GM19351 (cell line): ENCODE data around the gene AGMO.

Experiments
- ATAC-seq: cut with Tn5 transposase; IDR thresholded peaks from one replicate; pipeline ENCODE4 v1.9.1; 2021; ENCODE audit warnings: mild to moderate bottlenecking, moderate library complexity; ENCODE audit not compliant: unreplicated experiment

The AGMO gene

GRCh38 chr7:15402436-15403136 is 159.2 kb downstream of the AGMO start:
- no peak for ATAC-seq

- ATAC-seq, result no peak
Observed at GRCh38 chr7:15400440-15400839, 161.4 kb downstream of the AGMO start.

GRCh38 chr7:15399441-15399840 is 162.4 kb downstream of the AGMO start:
- no peak for ATAC-seq

- ATAC-seq, result no peak
Observed at GRCh38 chr7:15397922-15398760, 163.7 kb downstream of the AGMO start.

DNA sequence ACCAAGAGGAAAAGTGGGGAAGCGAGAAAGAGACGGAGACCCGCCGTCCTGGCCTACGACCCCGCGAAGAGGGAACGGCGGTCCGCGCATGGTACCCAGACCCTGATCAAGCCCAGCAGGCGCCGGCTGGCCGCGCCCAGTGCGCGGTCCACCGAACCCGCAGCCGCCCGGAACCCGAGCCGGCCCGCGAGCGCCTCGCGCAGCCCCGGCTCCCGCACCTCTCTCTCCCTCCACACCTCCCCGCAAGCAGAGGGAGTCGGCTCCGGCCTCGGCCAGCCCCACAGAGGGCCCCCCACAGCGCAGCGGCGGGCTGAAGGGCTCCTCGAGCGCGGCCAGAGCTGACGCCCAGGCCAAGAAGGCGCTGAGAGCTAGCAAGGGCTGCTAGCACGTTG is 164.7 kb downstream of the AGMO start:
- ATAC-seq, result no peak

- no peak for ATAC-seq
Observed at GRCh38 chr7:15396210-15397158, 165.3 kb downstream of the AGMO start.

DNA sequence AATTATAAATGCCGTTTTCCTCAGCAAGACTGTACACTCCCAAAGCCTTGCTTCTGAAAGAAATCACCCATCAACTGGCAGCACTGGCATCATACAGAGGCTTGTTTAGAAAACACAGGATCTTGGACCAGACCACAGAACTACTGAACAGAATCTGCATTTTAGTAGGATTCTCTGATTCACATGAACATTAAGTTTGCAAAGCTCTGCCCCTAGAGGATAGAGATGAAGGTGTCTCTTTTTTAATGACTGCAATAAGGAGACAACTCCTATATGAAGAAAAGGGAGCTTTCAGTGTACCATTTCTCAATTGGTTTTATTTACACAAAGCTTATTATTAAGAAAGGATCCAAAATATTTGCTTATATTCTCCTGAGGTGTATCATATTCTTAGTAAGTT is 172.7 kb downstream of the AGMO start:
- ATAC-seq, result no peak

GRCh38 chr7:15378494-15379145 is 183.2 kb downstream of the AGMO start:
- no peak for ATAC-seq

DNA sequence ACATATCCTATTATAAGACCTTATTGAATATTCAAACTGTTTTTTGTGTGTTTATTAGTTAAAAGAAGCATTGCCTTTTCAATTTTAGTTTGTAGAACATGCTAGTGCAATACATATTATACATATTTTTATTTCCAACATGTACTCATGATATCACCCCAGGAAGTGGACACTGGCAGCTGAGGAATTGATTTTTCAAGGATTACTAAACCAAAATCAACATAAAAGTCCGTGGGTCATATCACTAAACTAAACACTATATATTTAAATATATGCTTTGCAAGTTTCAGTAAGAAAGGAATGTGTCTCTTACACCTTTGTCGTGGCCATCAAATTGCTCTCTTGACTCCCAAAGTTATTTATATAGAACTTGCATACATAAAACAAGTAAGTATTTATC is 185.2 kb downstream of the AGMO start:
- no peak for ATAC-seq

DNA sequence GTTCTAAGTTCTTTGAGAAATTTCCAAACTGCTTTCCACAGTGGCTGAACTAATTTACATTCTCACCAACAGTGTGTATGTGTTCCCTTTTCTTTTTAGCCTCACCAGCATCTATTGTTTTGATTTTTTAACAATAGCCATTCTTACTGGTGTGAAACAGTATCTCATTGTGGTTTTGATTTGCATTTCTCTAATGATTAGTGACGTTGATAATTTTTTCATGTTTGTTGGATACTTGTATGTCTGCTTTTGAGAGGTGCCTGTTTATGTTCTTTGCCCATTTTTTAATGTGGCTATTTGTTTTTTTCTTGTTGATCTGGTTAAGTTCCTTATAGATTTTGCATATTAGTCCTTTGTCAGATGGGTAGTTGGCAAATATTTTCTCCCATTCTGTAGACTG is 191.4 kb downstream of the AGMO start:
- no peak for ATAC-seq

GRCh38 chr7:15368653-15369052 is 193.2 kb downstream of the AGMO start:
- ATAC-seq, result no peak

GRCh38 chr7:15367897-15368296 is 193.9 kb downstream of the AGMO start:
- ATAC-seq, result no peak

GRCh38 chr7:15358112-15358511 is 203.7 kb downstream of the AGMO start:
- no peak for ATAC-seq

DNA sequence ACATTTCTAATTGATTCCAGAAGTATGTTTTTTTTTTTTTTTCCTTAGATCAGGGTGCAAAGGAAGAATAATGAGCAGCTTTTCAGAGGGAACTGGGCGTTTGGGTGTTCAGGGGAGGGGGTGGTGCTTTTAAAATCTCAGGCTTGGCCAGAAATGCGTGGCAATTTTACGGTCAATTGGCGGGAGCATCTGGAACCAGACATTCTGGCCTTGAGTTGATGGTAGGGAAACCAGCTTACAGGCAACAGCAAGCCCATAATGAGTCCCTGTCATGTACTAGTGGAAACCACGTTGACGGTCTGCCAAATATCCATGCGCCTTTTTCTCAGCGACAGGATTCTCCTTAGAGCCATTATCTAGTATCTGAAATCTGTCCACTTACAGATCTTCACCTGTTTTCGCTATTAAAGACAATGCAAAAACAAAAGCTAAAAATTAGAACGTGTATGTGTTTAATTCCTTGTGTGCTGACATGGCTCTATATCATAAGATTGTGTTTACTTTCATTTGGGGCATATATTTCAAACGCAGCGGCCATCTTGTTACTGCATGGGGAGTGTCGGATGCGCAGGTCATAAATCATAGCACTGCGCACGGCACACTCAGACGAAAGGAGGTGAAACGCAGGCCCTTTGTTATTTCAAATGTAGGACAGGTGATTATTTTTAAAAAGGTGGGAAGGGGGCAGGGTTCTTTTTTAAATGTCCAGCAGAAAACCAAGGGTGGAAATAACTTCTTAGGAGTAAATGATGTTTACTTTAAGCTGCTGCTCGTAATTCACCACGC is 209.2 kb downstream of the AGMO start:
- no peak for ATAC-seq

DNA sequence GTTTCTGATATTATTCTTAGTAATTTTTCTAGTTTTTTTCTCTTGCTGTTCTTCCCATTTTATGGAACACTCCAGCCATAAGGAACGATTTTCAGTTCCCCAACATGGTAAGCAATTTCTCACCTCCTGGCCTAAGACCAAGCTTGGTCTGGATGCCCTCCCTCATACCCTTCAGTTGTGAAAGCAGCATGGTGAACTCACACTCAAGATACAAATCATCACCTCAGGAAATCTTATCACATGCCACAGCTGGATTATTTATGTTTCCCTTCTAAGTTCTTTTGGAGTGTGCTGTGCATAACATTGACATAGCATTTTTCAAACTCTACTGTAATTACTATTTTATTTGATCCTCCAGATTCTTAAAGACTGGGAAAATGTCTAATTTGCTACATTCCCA is 216.6 kb downstream of the AGMO start:
- no peak for ATAC-seq

DNA sequence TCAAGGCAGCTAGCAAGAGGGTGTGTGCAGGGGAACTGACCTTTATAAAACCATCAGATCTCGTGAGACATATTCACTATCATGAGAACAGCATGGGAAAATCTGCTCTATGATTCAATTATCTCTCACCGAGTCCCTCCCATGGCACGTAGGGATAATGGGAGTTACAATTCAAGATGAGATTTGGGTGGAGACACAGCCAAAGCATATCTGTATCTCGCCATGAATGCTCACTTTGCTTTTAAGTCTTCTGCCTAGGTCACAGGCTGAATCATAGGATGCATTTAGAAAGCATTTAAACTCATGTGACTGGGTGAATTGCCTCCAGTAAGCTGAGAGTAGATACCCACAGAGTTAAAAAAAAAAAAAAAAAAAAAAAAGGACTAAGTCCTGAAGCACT is 220.0 kb downstream of the AGMO start:
- no peak for ATAC-seq

DNA sequence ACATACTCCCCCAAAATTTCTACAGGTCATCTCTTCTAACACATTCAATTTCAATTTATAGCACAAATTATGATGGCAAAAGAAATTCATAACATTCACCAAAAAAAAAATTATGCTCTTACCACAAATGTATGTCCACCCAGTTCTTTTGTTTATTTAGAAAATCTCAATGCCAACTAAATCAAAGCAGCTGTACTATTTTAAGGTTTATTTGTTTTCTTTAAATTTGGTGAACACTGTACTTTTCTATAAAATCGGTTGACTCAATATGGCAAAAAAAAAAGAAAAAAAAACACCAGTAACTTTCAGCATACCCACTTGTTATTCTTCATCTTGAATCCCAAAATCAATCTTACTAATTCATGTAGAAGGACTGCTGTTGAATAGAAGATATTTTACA is 225.7 kb downstream of the AGMO start:
- ATAC-seq, result no peak

DNA sequence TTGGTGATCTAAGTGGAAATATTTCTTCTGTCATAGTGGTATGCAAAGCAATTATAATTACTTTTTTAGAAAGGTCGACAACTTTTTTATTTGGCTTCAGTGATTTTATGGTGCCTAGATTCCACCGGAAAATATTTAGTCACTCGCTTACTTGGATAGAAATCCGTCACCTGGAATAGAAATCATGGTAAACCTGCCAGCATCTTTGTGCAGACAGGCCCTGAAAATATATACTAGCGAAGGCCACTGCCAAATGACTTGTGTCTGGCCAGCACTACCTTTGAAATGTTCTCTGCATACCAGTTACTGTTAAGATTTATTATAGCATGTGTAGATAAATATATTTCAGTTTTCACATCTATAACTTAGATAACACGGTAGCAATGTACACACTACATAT is 226.4 kb downstream of the AGMO start:
- no peak for ATAC-seq

- ATAC-seq, result no peak
Observed at GRCh38 chr7:15334536-15335263, 227.1 kb downstream of the AGMO start.
